HG02678 (cell line): ENCODE data around the gene CUL7.
"Not testable (repeated sequence)": the region's sequence is repeated elsewhere in the genome, so short reads cannot be mapped to it uniquely, and the experiment has no call there.

Experiments used
- ATAC-seq: cut with Tn5 transposase; IDR thresholded peaks from one replicate; pipeline ENCODE4 v1.9.1; 2021; ENCODE audit warnings: mild to moderate bottlenecking, moderate library complexity; ENCODE audit not compliant: unreplicated experiment

Gene CUL7

DNA sequence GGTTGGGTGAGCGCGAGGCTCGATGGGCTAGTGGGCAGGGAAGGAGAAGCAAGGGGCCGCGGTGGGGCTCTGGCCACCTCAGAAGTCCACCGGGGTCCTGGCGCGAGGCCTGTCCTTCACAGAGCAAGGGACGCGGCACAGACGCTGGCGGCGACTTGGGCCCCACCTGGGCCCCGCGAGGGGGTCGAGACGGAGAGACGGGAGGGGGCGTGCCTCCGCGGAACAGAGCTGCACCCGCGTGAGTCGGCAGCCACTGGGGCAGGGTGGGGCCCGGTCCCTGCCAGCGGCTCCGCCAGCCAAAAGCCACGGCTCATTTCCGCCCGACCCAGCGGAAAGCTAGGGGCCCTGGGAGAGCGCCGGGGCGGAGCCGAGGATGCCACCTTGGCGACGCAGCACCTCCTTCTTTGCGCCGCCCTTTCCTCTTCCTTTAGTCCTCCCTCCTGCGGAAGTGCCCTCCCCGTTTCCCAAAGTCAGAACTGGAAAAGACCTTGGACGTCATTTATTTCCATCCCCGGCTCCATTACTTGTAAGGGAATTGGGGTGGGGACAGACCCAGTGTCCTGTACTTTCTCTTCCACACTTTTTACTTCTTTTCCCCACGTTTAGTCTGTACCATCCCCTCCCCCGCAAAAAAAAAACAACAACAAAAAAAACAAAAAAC lies at the start of gene CUL7:
CUL7 (minus strand) TSS at position 307 of the 661 bp plus-strand sequence. CDS start 1,063 bp downstream, outside the sequence.
- peak; percentile 94 for ATAC-seq

DNA sequence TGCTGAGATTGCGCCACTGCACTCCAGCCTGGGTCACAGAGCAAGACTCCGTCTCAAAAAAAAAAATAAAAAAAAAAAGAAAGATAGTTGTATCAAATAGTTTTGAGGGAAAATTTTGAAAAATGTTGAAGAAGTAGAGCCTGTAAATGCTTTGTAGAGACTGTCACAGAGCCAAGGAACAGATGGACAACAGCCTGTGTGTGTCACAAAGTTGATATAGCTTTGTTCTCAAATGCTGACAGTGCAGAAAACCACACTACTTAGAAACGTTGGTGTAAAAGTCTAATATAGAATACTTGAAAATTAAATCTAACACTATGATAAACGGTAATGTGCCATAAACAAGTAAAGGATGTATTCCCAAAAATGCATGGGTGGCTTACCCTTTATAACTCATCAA lies 47.8 kb upstream of the CUL7 start:
- no peak for ATAC-seq

DNA sequence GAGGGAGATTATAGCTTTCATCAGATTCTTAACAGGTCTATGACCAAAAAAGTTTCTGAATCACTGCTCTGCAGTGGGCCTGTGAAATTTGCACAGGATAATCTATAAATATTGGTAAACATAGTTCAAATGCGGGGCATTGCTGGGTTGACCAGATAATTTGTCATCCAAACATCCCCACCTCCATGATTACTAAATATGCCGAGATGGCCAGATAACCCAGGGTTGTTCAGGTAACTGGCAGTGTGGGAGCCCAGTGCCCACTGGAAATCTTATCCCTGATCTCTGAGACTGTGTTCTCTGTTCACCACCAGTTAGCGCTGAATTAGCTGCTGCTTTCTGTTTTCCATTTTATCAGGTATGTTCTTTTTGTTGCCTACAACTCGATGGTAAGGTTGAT lies 43.9 kb upstream of the CUL7 start:
- no peak for ATAC-seq

GRCh38 chr6:43097098-43097489 lies 43.4 kb upstream of the CUL7 start:
- ATAC-seq: no peak

GRCh38 chr6:43096451-43097097 lies 42.9 kb upstream of the CUL7 start:
- no peak for ATAC-seq

DNA sequence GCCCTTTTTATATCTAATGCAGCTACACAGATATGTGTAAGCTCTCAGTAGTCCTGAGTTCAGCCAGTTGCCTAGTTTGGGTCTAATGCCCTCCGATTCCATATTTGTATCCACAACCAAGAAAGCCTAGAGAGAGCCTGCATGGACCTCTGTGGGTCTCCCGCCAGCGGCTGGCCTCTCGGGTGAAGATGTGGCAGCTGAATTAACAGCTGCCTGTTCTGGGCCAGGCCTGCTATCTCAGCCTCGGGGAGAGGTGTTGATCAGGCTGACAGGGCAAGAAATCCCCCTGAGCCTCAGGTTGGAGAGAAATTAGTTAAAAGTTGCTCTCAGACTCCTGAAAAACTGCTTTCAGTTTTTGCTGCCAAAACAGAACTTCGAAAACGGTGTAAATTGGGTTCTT lies 42.3 kb upstream of the CUL7 start:
- no peak for ATAC-seq

DNA sequence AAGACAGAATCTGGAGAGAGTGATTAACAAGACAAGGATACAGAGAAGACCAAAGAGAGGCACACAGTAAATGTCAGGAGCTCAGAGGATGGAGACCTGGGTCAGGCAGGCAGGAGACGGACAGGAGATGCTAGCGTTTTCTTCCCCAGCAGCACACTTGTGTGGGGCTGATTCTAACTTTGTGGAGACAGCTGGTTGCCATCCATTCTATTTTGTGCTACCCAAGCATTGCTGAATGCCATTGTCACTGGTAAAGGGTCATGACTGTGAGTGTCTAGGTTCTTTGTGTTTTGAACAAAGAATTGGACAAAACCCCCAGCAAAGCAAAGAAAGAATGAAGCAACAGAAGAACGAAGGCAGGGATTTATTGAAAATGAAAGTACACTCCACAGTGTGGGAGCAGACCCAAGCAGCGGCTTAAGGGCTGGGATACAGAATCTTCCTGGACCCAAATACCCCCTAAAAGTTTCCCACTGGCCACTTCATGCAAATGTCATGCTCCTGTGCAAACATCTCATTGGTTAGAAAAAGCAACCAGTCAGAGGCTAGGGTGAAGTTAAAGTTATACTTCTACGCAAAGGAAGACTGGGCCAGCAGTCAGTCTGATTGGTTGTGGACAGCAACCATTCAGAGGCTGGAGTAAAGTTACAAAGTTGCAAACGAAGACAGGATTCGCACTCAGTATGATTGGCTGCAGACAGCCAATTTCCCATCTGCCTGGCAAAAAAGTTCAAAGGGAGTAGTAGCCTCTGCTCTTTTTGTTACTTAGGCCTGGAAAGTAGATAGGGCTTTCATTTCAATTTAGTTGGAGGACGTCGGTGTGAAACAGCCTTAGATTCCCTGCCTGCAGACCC lies 40.0 kb upstream of the CUL7 start:
- ATAC-seq: no peak

GRCh38 chr6:43092635-43093034 lies 39.0 kb upstream of the CUL7 start:
- ATAC-seq: no peak

DNA sequence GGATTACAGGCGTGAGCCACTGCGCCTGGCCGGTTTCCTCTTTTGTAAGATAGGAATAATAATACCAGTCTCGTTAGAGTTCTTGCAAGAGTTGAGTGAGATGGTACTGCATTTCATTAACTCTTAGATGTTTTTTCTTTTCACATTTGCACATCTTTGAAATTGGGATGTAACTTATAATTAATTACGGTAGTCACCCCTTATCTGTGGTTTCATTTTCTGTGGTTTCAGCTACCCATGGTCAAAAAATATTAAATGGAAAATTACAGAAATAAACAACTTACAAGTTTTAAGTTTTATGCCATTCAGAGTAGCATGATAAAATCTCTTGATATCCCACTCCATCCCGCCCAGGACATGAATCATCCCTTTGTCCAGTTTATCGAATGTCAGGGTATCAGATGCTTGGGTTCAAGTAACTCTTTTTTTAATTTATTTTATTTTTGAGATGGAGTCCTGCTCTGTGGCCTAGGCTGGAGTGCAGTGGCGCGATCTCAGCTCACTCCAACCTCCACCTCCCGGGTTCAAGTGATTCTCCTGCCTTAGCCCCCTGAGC lies 37.9 kb upstream of the CUL7 start:
- ATAC-seq: no peak

GRCh38 chr6:43091020-43091419 lies 37.4 kb upstream of the CUL7 start:
- no peak for ATAC-seq

- ATAC-seq: no peak
These were observed 36.9 kb upstream of the CUL7 start for GRCh38 chr6:43090559-43090956.

- ATAC-seq: no peak
These were observed 36.4 kb upstream of the CUL7 start for GRCh38 chr6:43089874-43090558.

- ATAC-seq: no peak
These were observed 35.8 kb upstream of the CUL7 start for GRCh38 chr6:43089467-43089866.

DNA sequence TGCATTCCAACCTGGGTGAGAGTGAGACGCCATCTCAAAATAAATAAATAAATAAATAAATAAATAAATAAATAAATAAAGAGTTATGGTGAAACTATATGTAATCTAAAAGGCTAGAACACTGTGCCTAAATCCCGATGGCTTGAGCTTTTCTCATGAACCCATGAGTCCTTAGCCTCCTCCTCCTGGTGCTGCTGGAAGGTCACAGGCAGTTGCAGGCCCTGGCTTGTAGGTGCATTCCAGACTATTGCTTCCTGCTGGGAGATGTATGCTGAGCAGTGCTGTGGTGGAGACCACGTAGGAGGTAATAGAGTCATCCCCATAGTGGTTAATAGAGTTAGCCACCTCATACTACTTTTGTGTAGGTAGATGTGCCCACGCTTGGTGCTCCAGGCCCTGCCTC lies 35.0 kb upstream of the CUL7 start:
- no peak for ATAC-seq

DNA sequence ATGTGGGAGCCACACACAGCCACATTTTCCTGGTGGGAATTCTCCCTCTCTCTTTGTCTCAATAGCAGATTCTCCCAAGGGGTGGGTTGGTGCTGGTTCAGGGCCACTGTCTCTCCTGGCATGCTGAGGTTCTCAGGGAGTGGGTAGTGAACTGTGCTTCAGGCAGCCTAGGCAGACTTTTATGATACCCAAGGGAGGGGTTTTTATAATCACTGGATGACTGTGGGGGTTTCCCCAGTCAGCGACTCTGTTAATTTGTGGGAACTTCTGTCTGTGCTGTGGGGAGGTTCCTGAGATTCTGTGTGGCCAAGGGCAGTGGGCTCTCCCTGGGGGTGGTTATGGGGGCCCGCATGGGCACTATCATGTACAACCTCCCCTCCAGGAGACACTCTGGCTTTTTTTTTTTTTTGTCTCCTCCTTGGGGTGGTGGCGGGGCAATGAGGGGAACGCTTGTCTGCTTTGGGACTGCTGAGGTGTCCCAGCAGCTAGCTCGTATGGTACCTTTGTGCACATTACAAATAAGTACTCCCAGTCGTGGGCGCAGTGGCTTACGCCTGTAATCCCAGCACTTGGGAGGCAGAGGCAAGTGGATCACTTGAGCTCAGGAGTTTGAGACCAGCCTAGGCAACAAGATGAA lies 32.5 kb upstream of the CUL7 start:
- no peak for ATAC-seq

GRCh38 chr6:43082806-43083655 lies 29.4 kb upstream of the CUL7 start:
- ATAC-seq: no peak

GRCh38 chr6:43081922-43082321 lies 28.3 kb upstream of the CUL7 start:
- ATAC-seq: not testable (repeated sequence)

DNA sequence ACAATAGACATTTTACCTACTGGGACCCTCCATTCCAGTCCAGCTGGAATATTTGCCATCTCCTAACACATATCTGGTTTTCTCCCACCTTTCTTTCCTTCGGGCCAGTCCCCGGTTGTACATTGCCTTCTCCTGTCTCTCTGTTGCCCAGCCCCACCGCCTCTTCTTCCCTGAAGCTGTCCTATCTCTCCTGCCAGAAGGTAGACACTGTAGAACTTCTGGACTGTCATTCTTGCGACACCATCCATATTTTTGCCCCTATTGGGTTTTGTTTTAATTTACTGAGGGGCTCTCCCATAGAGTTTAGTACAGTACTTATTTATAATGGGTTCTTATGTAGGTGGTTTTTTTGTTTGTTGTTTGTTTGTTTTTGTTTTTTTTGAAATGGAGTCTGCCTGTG lies 27.4 kb upstream of the CUL7 start:
- no peak for ATAC-seq

DNA sequence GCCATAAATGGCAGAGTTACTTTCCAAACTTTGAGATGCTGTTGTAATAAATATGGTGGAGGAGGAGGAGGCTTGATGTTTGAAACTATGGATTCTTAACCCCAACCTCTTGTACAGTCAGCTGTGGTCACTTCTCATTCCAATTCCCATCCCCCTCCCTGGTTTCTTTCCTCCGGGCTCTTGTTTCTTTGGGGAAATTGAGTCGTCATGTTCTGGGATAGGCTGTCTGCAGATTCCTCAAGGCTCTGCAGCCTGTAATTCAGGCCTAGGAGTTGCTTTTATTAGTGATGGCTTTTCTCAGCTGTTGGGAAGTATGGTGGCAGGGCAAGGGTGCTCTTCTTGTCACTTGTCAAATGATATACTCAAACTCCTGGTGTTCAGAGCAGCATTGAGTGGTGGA lies 25.0 kb upstream of the CUL7 start:
- ATAC-seq: no peak
